Astrocyte of the cerebellum (primary cell): ENCODE data around the gene P2RY2.

Experiments
- DNase-seq: peaks from one replicate; pipeline ENCODE4 v3.0.0-alpha.2; 2011; ENCODE audit warnings: low read depth
- H3K4me3 ChIP-seq: 2 replicates; pipeline ENCODE4 v1.5.1; 2011; ENCODE audit warnings: mild to moderate bottlenecking, low read depth, low read length, moderate library complexity
- in situ Hi-C: cut with HindIII; loops from 2 replicates; pipeline ENCODE4 v1.10.0; 2017; ENCODE audit warnings: low sequenced_read_pairs
- TF ChIP-seq, protein P1 (sequence below): IDR thresholded peaks from 2 replicates; pipeline ENCODE4 v1.5.1; 2012; ENCODE audit warnings: low read length, low read depth, moderate library complexity, mild to moderate bottlenecking; ENCODE audit errors: missing control alignments

The P2RY2 gene

GRCh38 chr11:73246303-73246702, 28.2 kb downstream of the P2RY2 start:
- H3K4me3 ChIP-seq = no peak overlapping the region
- in situ Hi-C loops = no loop called here
- TF ChIP-seq, protein P1, sequence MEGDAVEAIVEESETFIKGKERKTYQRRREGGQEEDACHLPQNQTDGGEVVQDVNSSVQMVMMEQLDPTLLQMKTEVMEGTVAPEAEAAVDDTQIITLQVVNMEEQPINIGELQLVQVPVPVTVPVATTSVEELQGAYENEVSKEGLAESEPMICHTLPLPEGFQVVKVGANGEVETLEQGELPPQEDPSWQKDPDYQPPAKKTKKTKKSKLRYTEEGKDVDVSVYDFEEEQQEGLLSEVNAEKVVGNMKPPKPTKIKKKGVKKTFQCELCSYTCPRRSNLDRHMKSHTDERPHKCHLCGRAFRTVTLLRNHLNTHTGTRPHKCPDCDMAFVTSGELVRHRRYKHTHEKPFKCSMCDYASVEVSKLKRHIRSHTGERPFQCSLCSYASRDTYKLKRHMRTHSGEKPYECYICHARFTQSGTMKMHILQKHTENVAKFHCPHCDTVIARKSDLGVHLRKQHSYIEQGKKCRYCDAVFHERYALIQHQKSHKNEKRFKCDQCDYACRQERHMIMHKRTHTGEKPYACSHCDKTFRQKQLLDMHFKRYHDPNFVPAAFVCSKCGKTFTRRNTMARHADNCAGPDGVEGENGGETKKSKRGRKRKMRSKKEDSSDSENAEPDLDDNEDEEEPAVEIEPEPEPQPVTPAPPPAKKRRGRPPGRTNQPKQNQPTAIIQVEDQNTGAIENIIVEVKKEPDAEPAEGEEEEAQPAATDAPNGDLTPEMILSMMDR = no peak
- no peak for DNase-seq

- in situ Hi-C loops = no loop called here
- TF ChIP-seq, protein P1 = no peak
- DNase-seq = no peak
- no peak overlapping the region for H3K4me3 ChIP-seq
Measured at GRCh38 chr11:73248526-73249185, 30.6 kb downstream of the P2RY2 start.

- in situ Hi-C loops = no loop called here
- peak; percentile 51 for DNase-seq
- no peak overlapping the region for H3K4me3 ChIP-seq
- TF ChIP-seq, protein P1 = no peak
Measured at GRCh38 chr11:73249304-73249703, 31.2 kb downstream of the P2RY2 start.

- DNase-seq = no peak
- in situ Hi-C loops = no loop called here
- H3K4me3 ChIP-seq = no peak overlapping the region
- TF ChIP-seq, protein P1 = no peak
Measured at GRCh38 chr11:73249853-73250783, 32.0 kb downstream of the P2RY2 start.

DNA sequence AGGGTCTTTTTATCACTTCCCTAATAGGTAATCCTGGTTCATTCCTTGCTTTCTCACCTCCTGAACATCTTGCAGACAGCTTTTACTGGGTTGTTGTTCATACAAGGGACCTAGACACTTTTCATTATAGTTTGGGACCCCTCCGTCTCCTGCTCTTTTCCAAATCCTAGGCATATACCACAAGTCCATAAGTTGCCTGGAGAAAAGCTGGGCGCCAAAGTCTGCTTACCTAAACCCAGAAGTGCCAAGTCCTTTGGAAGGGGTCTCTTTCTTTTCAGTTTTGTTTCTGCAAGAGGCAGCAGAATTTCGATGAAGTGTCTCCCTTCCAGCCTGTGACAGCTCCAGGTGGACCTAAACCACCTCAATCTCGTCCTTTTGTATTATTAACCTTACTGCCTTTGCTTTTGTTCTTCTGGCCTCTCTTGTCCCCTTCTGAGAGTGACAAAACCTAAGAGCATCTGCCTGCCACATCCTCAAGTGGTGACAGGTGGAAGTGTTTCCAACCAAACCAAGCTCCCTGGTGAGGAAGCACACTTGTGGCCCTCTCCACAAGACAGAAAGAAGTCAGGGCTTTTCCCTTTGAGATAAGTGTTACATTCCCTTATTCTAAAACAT, 34.6 kb downstream of the P2RY2 start:
- DNase-seq = no peak
- in situ Hi-C loops = no loop called here
- no peak overlapping the region for H3K4me3 ChIP-seq
- TF ChIP-seq, protein P1 = no peak

GRCh38 chr11:73257342-73258103, 39.4 kb downstream of the P2RY2 start:
- H3K4me3 ChIP-seq = no peak overlapping the region
- DNase-seq = peak; percentile 95
- in situ Hi-C loops = no loop called here
- TF ChIP-seq, protein P1 = no peak
